Iris pigment epithelial cell (primary cell): ENCODE results near the gene MAGEL2.
"Not testable (repeated sequence)": the region's sequence is repeated elsewhere in the genome, so short reads cannot be mapped to it uniquely, and the experiment has no call there.

Experiments used
- DNase-seq: peaks from one replicate; pipeline ENCODE4 v3.0.0-alpha.2; 2011; ENCODE audit warnings: low read depth

MAGEL2 gene

DNA sequence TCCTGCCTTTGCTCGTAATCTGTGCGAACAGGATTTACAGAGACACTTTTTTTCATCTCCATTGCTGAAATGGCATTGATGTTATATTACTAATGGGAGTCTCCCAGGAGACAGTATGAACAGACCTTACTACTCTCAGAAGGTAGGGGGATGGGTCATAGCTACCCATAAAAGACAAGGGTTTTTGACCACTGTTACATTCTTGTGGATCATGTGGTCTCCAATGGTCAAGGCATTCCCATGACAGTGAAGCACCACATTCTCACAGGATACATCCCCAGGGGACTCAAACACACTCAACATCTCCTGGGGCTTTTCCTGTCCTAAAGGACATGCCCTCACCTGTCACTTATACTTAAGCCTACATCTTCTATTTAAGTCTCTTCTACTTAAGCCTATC, 41.4 kb downstream of the MAGEL2 start:
- DNase-seq = no peak

DNA sequence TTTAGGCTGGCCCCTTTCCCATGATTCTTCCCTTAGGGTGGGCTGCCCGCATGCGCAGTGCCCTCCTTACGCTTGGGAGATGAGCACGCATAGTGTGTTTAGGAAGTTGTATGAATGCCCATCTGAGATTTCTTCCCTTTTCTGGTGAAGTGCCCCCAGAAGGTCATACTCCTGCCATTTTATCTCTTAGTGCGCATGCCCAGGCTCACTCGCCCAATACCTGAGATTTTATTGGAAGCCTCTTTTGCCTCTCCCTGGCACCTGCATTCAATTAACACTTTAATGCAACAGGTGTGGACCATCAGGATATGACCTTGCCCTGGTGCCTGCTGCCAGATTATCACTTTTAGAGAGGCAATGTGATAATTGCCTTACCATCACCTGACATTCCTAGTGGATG, 45.5 kb downstream of the MAGEL2 start:
- DNase-seq = no peak

DNA sequence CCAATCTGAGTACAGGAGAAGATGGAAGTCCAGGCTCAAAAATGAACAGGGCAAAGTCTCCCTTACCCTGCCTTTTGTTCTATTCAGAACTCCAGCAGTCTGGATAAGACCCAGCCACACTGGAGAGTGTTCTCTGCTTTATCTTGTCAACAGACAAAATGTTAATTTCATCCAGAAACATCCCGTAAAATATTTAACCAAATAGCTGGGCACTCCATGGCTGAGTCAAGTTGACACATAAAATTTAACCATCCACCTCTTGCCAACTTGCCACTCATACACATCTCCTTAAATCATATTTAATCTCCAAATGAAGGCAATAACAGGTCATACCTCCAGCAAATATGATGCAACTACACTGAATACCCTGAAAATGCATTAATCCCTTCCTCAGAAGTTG, 48.6 kb downstream of the MAGEL2 start:
- DNase-seq = no peak

DNA sequence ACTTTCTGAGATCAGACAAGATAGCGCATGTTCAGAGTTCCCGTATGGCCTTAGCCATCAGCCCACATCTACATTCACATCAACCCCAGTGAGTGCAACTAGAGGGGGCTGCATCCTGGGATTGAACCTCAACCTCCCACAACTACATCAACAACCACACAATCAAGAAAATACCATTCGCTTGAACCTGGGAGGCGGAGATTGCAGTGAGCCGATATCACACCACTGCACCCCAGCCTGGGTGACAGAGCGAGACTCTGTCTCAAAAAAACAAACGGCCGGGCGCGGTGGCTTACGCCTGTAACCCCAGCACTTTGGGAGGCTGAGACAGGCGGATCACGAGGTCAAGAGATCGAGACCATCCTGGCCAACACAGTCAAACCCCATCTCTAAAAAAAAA, 50.4 kb downstream of the MAGEL2 start:
- DNase-seq = not testable (repeated sequence)

DNA sequence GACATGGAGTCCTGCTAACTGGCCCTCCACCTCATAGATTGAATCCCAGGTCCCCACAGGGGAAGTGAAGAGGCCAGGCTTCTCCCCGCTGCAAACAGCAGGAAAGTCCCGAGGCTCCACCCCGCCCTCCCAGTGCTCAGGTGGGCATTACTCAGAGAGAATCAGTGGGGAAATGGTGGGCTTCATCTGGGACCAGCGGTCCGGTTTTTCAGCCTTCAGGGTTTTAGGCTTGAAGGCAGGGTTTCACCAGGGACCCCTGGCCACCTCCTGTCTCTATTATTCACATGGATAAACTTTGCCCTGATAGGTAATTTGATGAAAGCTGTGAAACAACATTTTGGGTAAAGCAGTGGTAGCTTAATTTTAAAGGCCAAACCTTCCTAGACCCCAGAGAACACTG, 50.9 kb downstream of the MAGEL2 start:
- DNase-seq = no peak

DNA sequence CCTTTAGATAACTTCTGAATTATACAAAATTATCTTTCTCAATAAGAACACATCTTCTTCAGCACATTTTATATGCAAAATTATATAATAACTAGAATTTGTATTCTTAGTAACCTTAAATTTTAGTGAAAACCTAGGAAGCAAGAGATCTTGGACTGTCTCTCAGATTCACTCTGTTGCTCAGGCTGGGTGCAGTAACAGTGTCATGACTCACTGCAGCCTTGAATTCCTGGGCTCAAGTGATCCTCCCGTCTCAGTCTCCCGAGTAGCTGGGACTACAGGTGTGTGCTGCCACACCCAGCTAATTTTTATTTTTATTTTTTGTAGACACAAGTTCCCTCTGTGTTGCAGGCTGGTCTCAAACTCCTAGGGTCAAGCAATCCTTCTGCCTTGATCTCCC, 52.3 kb downstream of the MAGEL2 start:
- DNase-seq = no peak

DNA sequence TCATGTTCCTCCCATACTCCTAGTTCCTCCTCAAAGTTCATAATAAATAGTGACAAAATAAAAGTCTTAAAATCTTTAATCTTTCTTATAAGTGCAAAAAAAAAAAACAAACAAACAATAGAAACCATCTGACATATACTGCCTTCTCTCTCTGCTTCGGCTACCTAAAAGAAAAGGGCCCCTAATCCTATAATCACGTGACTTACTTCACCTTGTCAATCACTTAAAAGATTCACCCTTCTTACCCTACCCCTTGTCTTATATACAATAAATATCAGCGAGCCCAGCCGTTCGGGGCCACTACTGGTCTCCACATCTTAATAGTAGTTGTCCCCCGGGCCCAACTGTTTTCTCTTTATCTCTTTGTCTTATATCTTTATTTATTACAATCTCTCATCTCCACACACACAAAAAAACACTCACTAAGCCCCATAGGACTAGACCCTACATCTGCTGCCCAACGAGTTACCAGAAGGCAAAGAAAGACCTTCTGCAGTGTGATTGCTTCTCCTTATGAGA, 53.4 kb downstream of the MAGEL2 start:
- DNase-seq = no peak
